ENCODE results near the gene GNAQ. TPM values are rescaled to one million over a fixed set of nuclear protein-coding genes. Genes with fewer than 3 reads are reported as not detected.

Gene GNAQ
- total RNA-seq, 4 donors from 2014 or later, result 64.0 to 80.4 (median 69.2) TPM

DNA sequence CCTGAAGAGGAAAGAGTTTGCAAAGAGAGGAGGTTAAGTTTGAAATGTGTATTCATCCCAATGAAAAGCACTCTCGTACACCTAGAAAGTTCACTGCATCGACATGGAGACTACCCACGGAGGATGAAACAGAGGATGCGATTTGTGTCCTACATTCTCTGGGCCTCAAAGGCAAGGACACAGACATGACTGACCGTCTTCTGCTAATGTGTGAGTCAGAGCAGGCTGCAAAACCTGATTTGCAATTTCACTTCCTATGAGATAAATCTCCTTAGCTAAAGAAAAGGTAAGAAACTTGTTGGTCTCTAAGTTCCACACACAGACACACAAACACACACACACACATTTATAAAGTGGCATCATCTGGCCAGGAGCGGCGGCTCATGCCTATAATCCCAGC is 98.6 kb downstream of the GNAQ start:
- Histone ChIP-seq H3K27ac (replicated peaks in 1 of 4) (no peak overlapping the region), H3K4me3 (no peak overlapping the region), H3K27me3 (no peaks in the 10 kb centered on the region), H3K9me3 (no peaks in the 10 kb centered on the region), H3K36me3 (no peaks in the 10 kb centered on the region), H3K4me1 (peaks cover 0 to 20% (median 11%) of the 10 kb centered on the region in 4 donors)
- intact Hi-C loops (cut with DNase I), result no loop called here
- 76% methylated on average over 7 of the region's 7 CpGs for WGBS
- no peak for DNase-seq (ENCODE audit: extremely low spot score)
- TF ChIP-seq, protein P1, sequence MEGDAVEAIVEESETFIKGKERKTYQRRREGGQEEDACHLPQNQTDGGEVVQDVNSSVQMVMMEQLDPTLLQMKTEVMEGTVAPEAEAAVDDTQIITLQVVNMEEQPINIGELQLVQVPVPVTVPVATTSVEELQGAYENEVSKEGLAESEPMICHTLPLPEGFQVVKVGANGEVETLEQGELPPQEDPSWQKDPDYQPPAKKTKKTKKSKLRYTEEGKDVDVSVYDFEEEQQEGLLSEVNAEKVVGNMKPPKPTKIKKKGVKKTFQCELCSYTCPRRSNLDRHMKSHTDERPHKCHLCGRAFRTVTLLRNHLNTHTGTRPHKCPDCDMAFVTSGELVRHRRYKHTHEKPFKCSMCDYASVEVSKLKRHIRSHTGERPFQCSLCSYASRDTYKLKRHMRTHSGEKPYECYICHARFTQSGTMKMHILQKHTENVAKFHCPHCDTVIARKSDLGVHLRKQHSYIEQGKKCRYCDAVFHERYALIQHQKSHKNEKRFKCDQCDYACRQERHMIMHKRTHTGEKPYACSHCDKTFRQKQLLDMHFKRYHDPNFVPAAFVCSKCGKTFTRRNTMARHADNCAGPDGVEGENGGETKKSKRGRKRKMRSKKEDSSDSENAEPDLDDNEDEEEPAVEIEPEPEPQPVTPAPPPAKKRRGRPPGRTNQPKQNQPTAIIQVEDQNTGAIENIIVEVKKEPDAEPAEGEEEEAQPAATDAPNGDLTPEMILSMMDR (IDR thresholded peaks at IDR 0.05), result no peak
- TF ChIP-seq POLR2A (IDR thresholded peaks at IDR 0.05; ENCODE audit: low read depth) (no peak), EP300 (IDR thresholded peaks at IDR 0.05) (no peak), POLR2AphosphoS5 (IDR thresholded peaks at IDR 0.05) (no peak)

DNA sequence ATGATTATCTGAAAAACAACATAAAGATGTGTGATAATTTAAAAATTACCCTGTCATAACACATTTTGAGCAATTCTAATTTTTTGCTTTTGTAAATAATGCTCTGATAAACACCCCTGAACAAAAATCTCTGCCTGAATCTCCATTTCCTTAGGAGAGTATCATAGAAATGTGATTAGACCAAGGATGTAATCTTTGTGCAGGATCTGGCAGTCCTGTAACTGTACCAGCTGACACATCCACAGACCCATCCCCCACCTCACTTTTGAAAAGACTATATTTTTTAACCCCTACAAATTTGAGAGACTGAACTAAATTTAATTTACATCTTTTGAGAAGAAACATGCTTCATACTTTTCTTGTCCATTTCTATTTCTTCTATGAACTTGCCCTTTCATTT is 101.7 kb downstream of the GNAQ start:
- no peak overlapping the region for H3K4me3 ChIP-seq
- no peaks in the 10 kb centered on the region for H3K9me3 ChIP-seq
- no peaks in the 10 kb centered on the region for H3K27me3 ChIP-seq
- no peak overlapping the region for H3K27ac ChIP-seq (replicated peaks in 1 of 4)
- peaks cover 9 to 43% (median 39%) of the 10 kb centered on the region in 4 donors for H3K4me1 ChIP-seq
- intact Hi-C loops (cut with DNase I), result no loop called here
- no peak for TF ChIP-seq POLR2AphosphoS5 (IDR thresholded peaks at IDR 0.05)
- no peak for TF ChIP-seq POLR2A (IDR thresholded peaks at IDR 0.05; ENCODE audit: low read depth)
- TF ChIP-seq EP300 (IDR thresholded peaks at IDR 0.05), result no peak
- TF ChIP-seq, protein P1 (IDR thresholded peaks at IDR 0.05), result no peak
- no peaks in the 10 kb centered on the region for H3K36me3 ChIP-seq
- no peak for DNase-seq (ENCODE audit: extremely low spot score)

DNA sequence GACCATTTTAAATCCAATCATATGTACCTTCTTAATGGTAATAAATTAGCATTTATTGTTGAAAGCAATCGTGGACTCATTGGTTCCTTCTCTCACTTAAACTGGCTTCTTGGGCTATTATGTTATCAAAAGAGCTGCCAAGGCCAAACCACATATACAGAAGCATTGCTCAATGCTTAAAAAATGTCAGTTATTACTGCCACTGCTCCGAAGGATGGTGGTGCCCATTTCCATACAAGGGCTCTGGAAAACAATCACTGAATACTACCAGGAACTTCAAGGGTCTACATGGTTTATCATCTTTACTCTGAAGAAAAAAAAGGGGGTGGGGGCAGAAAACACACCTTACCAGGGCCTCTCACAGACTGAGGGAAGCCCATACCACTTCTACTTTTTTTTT is 104.3 kb downstream of the GNAQ start:
- Histone ChIP-seq H3K36me3 (no peaks in the 10 kb centered on the region), H3K9me3 (no peaks in the 10 kb centered on the region), H3K4me1 (peaks cover 12 to 56% (median 45%) of the 10 kb centered on the region in 4 donors), H3K27me3 (no peaks in the 10 kb centered on the region), H3K4me3 (no peak overlapping the region), H3K27ac (replicated peaks in 1 of 4) (no peak overlapping the region)
- 59% methylated on average over 2 of the region's 2 CpGs for WGBS
- TF ChIP-seq, protein P1 (IDR thresholded peaks at IDR 0.05), result no peak
- no peak for TF ChIP-seq POLR2A (IDR thresholded peaks at IDR 0.05; ENCODE audit: low read depth)
- no peak for TF ChIP-seq POLR2AphosphoS5 (IDR thresholded peaks at IDR 0.05)
- no peak for TF ChIP-seq EP300 (IDR thresholded peaks at IDR 0.05)
- intact Hi-C loops (cut with DNase I), result no loop called here
- DNase-seq (ENCODE audit: extremely low spot score), result no peak

DNA sequence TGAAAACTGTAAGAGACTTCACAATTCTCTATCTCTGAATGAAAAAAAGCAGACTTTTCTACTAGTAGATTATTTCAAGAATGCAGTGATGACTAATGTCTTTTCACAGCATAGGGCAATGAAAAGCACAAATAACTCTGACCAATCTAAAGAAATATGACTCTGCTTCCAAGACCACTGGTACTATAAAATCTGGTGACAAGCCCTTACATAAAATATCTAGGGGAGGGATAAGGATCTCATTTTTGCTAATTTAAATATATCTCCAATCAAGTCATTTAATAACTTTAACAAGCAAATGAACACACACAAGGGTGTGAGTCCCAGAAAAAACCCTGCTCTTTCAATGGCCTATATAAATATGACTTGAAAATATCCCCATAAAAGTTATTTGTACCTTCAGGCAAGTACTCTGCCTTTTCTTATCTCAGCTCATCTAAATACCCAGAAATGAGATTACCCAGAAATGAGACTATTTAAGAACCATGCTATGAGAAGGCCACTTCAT is 105.2 kb downstream of the GNAQ start:
- no peak overlapping the region for H3K27ac ChIP-seq (replicated peaks in 1 of 4)
- H3K36me3 ChIP-seq, result peaks cover 0 to 1% (median under 1%) of the 10 kb centered on the region in 4 donors
- H3K4me1 ChIP-seq, result peaks cover 12 to 58% (median 44%) of the 10 kb centered on the region in 4 donors
- no peaks in the 10 kb centered on the region for H3K27me3 ChIP-seq
- TF ChIP-seq EP300 (IDR thresholded peaks at IDR 0.05), result no peak
- TF ChIP-seq POLR2AphosphoS5 (IDR thresholded peaks at IDR 0.05), result no peak
- no peak for TF ChIP-seq POLR2A (IDR thresholded peaks at IDR 0.05; ENCODE audit: low read depth)
- TF ChIP-seq, protein P1 (IDR thresholded peaks at IDR 0.05), result no peak
- no peaks in the 10 kb centered on the region for H3K9me3 ChIP-seq
- DNase-seq (ENCODE audit: extremely low spot score), result no peak
- intact Hi-C loops (cut with DNase I), result no loop called here
- H3K4me3 ChIP-seq, result no peak overlapping the region

DNA sequence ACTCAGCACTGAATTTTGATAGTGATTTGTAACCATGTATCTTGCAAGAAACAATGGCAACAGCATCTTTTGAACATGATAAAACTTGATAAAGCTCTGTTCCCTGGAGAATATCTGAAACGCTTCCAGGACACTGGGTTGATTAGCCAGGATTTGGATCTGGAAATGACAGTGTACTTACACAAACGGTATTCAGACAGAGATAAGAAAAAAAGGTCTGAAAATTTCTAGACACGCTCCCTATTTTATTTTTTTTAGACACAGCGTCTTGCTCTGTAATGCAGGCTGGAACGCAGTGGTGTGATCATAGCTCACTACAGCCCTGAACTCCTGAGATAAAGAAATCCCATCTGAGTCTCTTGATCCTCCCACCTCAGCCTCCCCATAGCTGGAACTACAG is 109.0 kb downstream of the GNAQ start:
- H3K4me1 ChIP-seq, result peaks cover 12 to 55% (median 46%) of the 10 kb centered on the region in 4 donors
- H3K36me3 ChIP-seq, result peaks cover 0 to 19% (median 3%) of the 10 kb centered on the region in 4 donors
- H3K9me3 ChIP-seq, result no peaks in the 10 kb centered on the region
- 81% methylated on average over 5 of the region's 5 CpGs for WGBS
- TF ChIP-seq POLR2A (IDR thresholded peaks at IDR 0.05; ENCODE audit: low read depth) (no peak), POLR2AphosphoS5 (IDR thresholded peaks at IDR 0.05) (no peak), EP300 (IDR thresholded peaks at IDR 0.05) (no peak)
- TF ChIP-seq, protein P1 (IDR thresholded peaks at IDR 0.05), result no peak
- no peak overlapping the region for H3K27ac ChIP-seq (replicated peaks in 1 of 4)
- DNase-seq (ENCODE audit: extremely low spot score), result no peak
- intact Hi-C loops (cut with DNase I), result no loop called here
- no peak overlapping the region for H3K4me3 ChIP-seq
- H3K27me3 ChIP-seq, result no peaks in the 10 kb centered on the region
